ENCODE results near the gene GOLGA8N.

Gene GOLGA8N

DNA sequence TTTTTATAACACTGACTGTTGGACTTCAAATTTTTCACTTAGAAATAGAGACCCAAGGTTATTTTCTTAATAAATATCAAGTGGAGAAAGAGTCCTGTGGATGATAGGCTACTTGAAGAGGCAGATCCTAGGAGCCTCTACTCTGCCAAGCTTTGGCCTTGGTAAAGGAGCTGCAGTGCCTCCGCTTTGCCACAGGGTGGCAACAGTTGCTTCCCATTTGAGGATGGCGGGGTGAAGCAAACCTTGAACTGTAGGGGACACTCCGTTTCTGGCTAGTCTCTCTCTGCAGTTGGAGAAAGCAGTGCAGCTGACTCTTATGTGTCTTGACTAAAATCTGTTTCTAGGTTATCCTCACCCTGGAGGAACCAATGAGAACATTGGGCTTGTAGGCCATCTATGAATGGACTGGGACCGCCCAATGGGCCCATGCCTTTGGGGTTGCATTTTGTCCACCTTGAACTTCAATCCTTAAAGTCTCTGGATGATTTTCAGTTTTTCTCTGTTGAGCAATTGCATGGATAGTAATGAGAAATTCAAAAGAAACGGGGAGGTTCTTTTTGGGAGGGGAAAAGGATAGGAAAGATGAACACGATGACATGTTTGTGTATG is 58.1 kb downstream of the GOLGA8N start:
- peak; percentile 51 to 56 for DNase-seq (ENCODE audit: low read depth in 2 of 2)

DNA sequence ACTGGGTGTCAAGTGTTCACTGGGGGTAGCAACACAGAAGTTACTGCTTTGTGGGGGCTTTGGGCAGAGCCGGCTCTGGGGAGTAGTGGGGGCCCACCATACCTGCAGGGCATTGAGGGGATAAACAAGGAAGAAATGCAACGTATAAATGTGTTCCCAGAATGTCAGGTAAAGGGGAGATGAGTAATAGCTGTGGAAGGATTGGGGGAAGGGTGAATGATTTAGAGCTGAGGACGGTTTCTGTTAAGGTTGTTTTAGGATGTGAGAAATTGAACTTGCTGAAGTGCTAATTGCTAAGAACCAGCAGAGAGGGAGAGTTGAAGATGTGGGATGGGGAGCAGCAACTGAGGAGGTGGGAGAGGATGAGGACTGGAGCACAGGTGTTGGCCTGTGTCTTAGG is 58.9 kb downstream of the GOLGA8N start:
- DNase-seq (ENCODE audit: low read depth in 2 of 2): no peak

GRCh38 chr15:32656091-32656490 is 62.8 kb downstream of the GOLGA8N start:
- no peak for DNase-seq (ENCODE audit: low read depth in 2 of 2)

DNA sequence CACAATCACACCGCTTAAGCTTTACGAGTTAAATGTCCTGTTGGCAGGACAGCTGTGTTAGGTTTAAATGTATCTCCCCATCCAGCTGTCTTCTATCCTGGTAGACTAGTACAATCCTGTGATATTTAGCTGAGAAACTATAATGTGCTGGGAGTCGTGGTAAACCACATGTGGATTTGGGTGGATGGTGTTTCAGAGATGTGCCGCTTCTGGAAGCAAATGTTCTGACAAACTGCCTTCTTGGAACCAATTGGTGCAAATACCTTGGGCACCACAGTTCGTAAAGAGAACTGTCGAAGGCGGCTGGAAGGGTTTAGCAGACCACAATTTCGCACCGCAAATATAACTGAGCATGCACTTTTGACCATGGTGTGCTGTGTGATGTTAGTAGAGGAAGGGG is 63.2 kb downstream of the GOLGA8N start:
- no peak for DNase-seq (ENCODE audit: low read depth in 2 of 2)

Data from fibroblast of skin of left quadriceps (primary cell).